ENCODE results near the gene CCDC30.

CCDC30 gene

GRCh38 chr1:42462828-42463763, at the start of gene CCDC30:
CCDC30 (plus strand) TSS chr1:42463286; CDS start chr1:42480552, 17,266 bp downstream.
- peak within 1 kb of the TSS; percentile 79 for H3K4me3 ChIP-seq (replicated peaks; ENCODE audit: low read depth, low read length)
- DNase-seq (ENCODE audit: low read depth): peak; percentile 99
- TF ChIP-seq CTCF (IDR thresholded peaks at IDR 0.05; ENCODE audit: low read length, missing control alignments): no peak

GRCh38 chr1:42414551-42415496, 48.3 kb upstream of the CCDC30 start:
- H3K4me3 ChIP-seq (replicated peaks; ENCODE audit: low read depth, low read length): no peak overlapping the region
- DNase-seq (ENCODE audit: low read depth): no peak
- TF ChIP-seq CTCF (IDR thresholded peaks at IDR 0.05; ENCODE audit: low read length, missing control alignments): no peak

DNA sequence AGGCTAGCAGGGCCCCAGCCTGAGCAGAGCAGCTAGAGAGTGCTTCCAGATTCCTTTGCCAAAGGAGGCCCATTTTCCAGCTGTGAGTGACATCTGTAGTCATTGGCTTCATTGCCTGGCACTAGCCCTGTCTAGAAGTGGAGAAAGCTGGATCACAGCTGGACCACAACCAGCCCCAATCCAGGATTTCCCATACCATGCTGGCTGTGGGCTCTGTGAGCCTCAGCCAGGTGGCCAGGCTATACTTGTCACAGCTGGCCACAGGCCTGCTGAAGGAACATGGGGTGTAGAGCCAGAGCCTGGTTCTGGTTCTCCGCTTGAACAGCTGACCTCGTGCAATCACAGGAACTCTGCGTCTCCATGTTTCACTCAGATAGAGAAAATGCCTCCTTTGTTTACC, 45.9 kb upstream of the CCDC30 start:
- no peak overlapping the region for H3K4me3 ChIP-seq (replicated peaks; ENCODE audit: low read depth, low read length)
- TF ChIP-seq CTCF (IDR thresholded peaks at IDR 0.05; ENCODE audit: low read length, missing control alignments): no peak
- DNase-seq (ENCODE audit: low read depth): no peak

GRCh38 chr1:42418516-42418915, 44.6 kb upstream of the CCDC30 start:
- no peak overlapping the region for H3K4me3 ChIP-seq (replicated peaks; ENCODE audit: low read depth, low read length)
- TF ChIP-seq CTCF (IDR thresholded peaks at IDR 0.05; ENCODE audit: low read length, missing control alignments): no peak
- DNase-seq (ENCODE audit: low read depth): no peak

DNA sequence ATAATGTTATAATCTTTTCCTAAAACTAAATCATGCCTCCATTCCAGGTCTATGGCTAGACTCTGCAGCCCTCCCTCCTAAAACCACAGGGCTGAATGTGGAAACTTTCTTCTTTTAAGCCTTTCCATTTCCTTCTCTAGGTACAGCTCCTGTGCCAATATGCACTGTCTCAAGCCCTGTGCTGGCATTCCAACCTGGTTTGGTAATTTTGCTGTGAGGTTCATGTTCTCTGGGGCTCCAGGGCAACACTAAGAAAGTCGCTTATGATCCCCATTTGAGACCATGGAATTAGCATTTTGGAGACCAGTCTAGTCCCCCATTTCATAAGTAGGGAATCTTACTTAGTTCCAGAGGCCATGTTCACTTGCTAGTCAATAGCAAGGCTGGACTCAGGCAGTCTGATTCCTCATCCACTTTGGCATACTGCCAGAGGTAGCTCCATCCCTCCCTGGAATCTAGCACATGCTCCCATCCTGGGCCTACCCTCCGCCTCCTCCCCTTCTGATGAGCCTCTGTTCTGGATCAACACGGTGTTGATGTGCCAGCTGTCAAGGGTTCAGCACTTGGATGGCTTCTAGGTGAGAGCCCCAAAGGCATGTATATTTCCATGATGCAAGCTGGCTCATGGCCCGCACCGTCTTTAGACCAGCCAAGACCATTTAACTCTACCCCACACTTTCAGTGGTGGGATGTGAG, 43.8 kb upstream of the CCDC30 start:
- no peak overlapping the region for H3K4me3 ChIP-seq (replicated peaks; ENCODE audit: low read depth, low read length)
- TF ChIP-seq CTCF (IDR thresholded peaks at IDR 0.05; ENCODE audit: low read length, missing control alignments): no peak
- peak; percentile 5 for DNase-seq (ENCODE audit: low read depth)

- DNase-seq (ENCODE audit: low read depth): no peak
- TF ChIP-seq CTCF (IDR thresholded peaks at IDR 0.05; ENCODE audit: low read length, missing control alignments): no peak
- H3K4me3 ChIP-seq (replicated peaks; ENCODE audit: low read depth, low read length): no peak overlapping the region
These were observed 43.0 kb upstream of the CCDC30 start for GRCh38 chr1:42420121-42420520.

All from fibroblast of pulmonary artery (primary cell).